OCI-LY1 (cell line): Measurements from ENCODE around the gene TRPM3.

ENCODE experiments used
- H2AFZ ChIP-seq: fragments of 200-600 bp; sonication (generic), shearing (Covaris generic); 2 replicates; pipeline ENCODE4 v1.6.0; 2014; ENCODE audit warnings: antibody characterized with exemption, mild to moderate bottlenecking, low read length
- H3F3A ChIP-seq: fragments of 200-600 bp; sonication (generic), shearing (Covaris generic); 2 replicates; pipeline ENCODE4 v1.6.0; 2014; ENCODE audit warnings: mild to moderate bottlenecking, antibody characterized with exemption, low read length, moderate library complexity; ENCODE audit not compliant: insufficient read depth
- H3K27ac ChIP-seq: fragments of 200-600 bp; sonication (generic); 2 replicates; pipeline ENCODE4 v1.5.1; 2014; ENCODE audit warnings: low read length, mixed run types, mild to moderate bottlenecking, low read depth; ENCODE audit not compliant: poor library complexity, severe bottlenecking
- H3K27me3 ChIP-seq: fragments of 200-600 bp; sonication (generic); 2 replicates; pipeline ENCODE4 v1.6.0; 2014; ENCODE audit warnings: antibody characterized with exemption, mild to moderate bottlenecking, low read length, moderate library complexity; ENCODE audit not compliant: insufficient read depth
- H3K36me3 ChIP-seq: fragments of 200-600 bp; sonication (generic); 2 replicates; pipeline ENCODE4 v1.6.1; 2014; ENCODE audit warnings: mild to moderate bottlenecking, antibody characterized with exemption, low read length, moderate library complexity, mixed read lengths; ENCODE audit not compliant: insufficient read depth
- H3K4me1 ChIP-seq: fragments of 200-600 bp; sonication (generic); 2 replicates; pipeline ENCODE4 v1.5.1; 2014; ENCODE audit warnings: mild to moderate bottlenecking, low read length, moderate library complexity; ENCODE audit not compliant: insufficient read depth, severe bottlenecking
- H3K4me2 ChIP-seq: fragments of 200-600 bp; sonication (generic), shearing (Covaris generic); 2 replicates; pipeline ENCODE4 v1.6.1; 2014; ENCODE audit warnings: low read length
- H3K4me3 ChIP-seq: fragments of 200-600 bp; sonication (generic); 2 replicates; pipeline ENCODE4 v1.5.1; 2014; ENCODE audit warnings: low read length, low read depth, mild to moderate bottlenecking, mixed read lengths; ENCODE audit not compliant: poor library complexity, severe bottlenecking
- H3K79me2 ChIP-seq: fragments of 200-600 bp; shearing (Covaris generic); 2 replicates; pipeline ENCODE4 v1.6.1; 2016; ENCODE audit warnings: mixed run types, low read length, mixed read lengths; ENCODE audit not compliant: insufficient read depth
- H3K9ac ChIP-seq: fragments of 200-600 bp; sonication (generic), shearing (Covaris generic); 2 replicates; pipeline ENCODE4 v1.6.1; 2014; ENCODE audit warnings: mild to moderate bottlenecking, low read length, mixed read lengths
- H3K9me2 ChIP-seq: fragments of 200-600 bp; sonication (generic), shearing (Covaris generic); 2 replicates; pipeline ENCODE4 v1.6.1; 2014; ENCODE audit warnings: low read depth, mild to moderate bottlenecking, low read length, mixed read lengths
- H3K9me3 ChIP-seq: fragments of 200-600 bp; shearing (Covaris generic); 2 replicates; pipeline ENCODE4 v1.6.1; 2014; ENCODE audit warnings: low read length, mixed read lengths
- H4K20me1 ChIP-seq: fragments of 200-600 bp; sonication (generic), shearing (Covaris generic); 2 replicates; pipeline ENCODE4 v1.6.0; 2016; ENCODE audit warnings: mild to moderate bottlenecking, low read length; ENCODE audit not compliant: insufficient read depth
- EZH2 ChIP-seq: fragments of 200-600 bp; sonication (generic), shearing (Covaris generic); IDR thresholded peaks from 2 replicates; pipeline ENCODE4 v1.8.0; 2017; ENCODE audit warnings: borderline replicate concordance, mixed run types, mild to moderate bottlenecking, antibody characterized with exemption, low read length, moderate library complexity, mixed read lengths
- TF ChIP-seq, protein P1 (sequence below): fragments of 200-600 bp; sonication (generic), shearing (Covaris generic); IDR thresholded peaks from 2 replicates; pipeline ENCODE4 v1.5.1; 2017; ENCODE audit warnings: mild to moderate bottlenecking, antibody characterized with exemption, low read length, moderate library complexity, mixed read lengths

The TRPM3 gene

DNA sequence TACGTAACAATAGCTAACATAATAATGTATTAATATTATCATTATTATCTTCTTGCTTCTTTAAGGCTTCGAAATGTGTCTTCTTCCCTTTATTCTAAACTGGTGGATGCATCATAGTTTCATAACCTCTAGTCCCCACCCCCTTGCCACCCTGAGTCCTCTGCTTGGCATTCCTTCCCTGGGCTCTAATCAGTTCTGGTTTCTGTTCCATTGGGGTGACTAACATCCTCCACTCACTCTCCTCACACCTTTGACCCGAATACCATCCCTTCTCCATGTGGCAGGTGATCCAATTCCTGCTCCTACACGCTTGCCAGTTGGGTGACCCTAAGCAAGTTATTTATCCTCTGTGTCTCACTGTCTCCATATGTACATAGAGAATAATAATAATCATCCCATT lies 286.1 kb downstream of the TRPM3 start:
- no peak overlapping the region for H3K4me3 ChIP-seq
- TF ChIP-seq, protein P1, sequence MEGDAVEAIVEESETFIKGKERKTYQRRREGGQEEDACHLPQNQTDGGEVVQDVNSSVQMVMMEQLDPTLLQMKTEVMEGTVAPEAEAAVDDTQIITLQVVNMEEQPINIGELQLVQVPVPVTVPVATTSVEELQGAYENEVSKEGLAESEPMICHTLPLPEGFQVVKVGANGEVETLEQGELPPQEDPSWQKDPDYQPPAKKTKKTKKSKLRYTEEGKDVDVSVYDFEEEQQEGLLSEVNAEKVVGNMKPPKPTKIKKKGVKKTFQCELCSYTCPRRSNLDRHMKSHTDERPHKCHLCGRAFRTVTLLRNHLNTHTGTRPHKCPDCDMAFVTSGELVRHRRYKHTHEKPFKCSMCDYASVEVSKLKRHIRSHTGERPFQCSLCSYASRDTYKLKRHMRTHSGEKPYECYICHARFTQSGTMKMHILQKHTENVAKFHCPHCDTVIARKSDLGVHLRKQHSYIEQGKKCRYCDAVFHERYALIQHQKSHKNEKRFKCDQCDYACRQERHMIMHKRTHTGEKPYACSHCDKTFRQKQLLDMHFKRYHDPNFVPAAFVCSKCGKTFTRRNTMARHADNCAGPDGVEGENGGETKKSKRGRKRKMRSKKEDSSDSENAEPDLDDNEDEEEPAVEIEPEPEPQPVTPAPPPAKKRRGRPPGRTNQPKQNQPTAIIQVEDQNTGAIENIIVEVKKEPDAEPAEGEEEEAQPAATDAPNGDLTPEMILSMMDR: no peak
- H3K4me2 ChIP-seq: no peak overlapping the region
- no peaks in the 10 kb centered on the region for H3F3A ChIP-seq
- no peak overlapping the region for H2AFZ ChIP-seq
- H3K27ac ChIP-seq: no peak overlapping the region
- H3K36me3 ChIP-seq: no peaks in the 10 kb centered on the region
- no peak overlapping the region for H3K9ac ChIP-seq
- no peaks in the 10 kb centered on the region for H3K79me2 ChIP-seq
- H4K20me1 ChIP-seq: no peaks in the 10 kb centered on the region
- H3K4me1 ChIP-seq: no peaks in the 10 kb centered on the region
- no peaks in the 10 kb centered on the region for H3K27me3 ChIP-seq
- no peaks in the 10 kb centered on the region for H3K9me2 ChIP-seq
- H3K9me3 ChIP-seq: no peaks in the 10 kb centered on the region

DNA sequence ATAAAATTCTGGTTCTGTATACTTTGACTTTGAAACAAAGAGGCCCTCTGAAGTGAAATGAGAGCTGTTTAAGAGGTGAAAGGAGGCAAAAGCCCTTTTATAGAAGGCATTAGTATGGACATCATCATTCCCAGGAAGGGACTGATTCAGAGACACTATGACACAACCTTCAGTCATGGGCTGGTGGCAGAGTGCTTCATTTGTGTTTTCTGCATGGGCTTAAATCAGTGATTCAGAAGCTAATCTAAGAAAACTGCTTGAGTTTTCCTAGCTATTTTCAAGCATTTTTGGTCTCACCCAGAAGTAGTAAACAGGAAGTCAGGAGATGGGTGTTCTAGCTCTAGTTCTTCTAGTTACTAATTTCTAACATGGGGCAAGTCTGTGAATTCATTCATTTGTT lies 288.9 kb downstream of the TRPM3 start:
- no peak overlapping the region for H3K4me3 ChIP-seq
- H3K27ac ChIP-seq: no peak overlapping the region
- no peaks in the 10 kb centered on the region for H4K20me1 ChIP-seq
- H3K9me3 ChIP-seq: no peaks in the 10 kb centered on the region
- no peak overlapping the region for H2AFZ ChIP-seq
- no peaks in the 10 kb centered on the region for H3K27me3 ChIP-seq
- no peaks in the 10 kb centered on the region for H3K36me3 ChIP-seq
- no peaks in the 10 kb centered on the region for H3K79me2 ChIP-seq
- H3K9ac ChIP-seq: no peak overlapping the region
- no peaks in the 10 kb centered on the region for H3F3A ChIP-seq
- no peak for TF ChIP-seq EZH2
- TF ChIP-seq, protein P1: no peak
- H3K4me2 ChIP-seq: no peak overlapping the region
- no peaks in the 10 kb centered on the region for H3K4me1 ChIP-seq
- H3K9me2 ChIP-seq: no peaks in the 10 kb centered on the region

DNA sequence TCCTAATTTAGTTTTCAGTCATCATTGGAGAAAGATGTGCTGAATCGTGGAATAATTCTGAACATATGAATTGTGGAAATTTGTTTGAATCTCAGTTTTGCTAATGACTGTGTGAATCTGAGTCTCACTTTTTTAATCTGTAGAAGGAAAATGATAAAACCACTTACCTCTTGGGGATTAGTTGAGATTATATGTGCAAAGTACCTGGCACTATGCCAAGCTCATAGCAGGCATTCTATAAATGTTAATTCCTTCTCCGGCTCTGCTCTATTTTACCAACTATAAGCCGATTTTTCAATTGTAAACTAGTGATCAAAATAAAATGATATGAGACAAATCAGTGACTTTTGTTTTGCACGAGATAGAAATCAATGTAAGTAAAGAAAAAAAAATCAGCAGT lies 290.8 kb downstream of the TRPM3 start:
- TF ChIP-seq EZH2: no peak
- TF ChIP-seq, protein P1: no peak
- Histone ChIP-seq H4K20me1 (no peaks in the 10 kb centered on the region), H3K9me3 (no peaks in the 10 kb centered on the region), H3K79me2 (no peaks in the 10 kb centered on the region), H3K4me1 (no peaks in the 10 kb centered on the region), H3K4me2 (no peak overlapping the region), H3K4me3 (no peak overlapping the region), H2AFZ (no peak overlapping the region), H3K9ac (no peak overlapping the region), H3K27ac (no peak overlapping the region), H3K27me3 (no peaks in the 10 kb centered on the region), H3K36me3 (no peaks in the 10 kb centered on the region), H3F3A (no peaks in the 10 kb centered on the region), H3K9me2 (no peaks in the 10 kb centered on the region)
